ENCODE measurements around the gene IL24. TPM values are rescaled to one million over a fixed set of nuclear protein-coding genes. Genes with fewer than 3 reads are reported as not detected.
A peak's percentile ranks its signal among the peaks of the same experiment; 100 is the strongest.

Gene IL24
- total and polyA plus RNA-seq, 2 donors from 2014 or later = not detected

GRCh38 chr1:206933333-206933945 is 36.2 kb downstream of the IL24 start:
- Histone ChIP-seq H3K4me3 (ENCODE audit: low read length in 3 of 3) (no peak overlapping the region), H3K27me3 (ENCODE audit: control insufficient read depth, insufficient read depth, low read length) (no peaks in the 10 kb centered on the region), H3K9me3 (ENCODE audit: control insufficient read depth in 2 of 3, insufficient read depth in 1 of 3, low read length in 3 of 3) (no peaks in the 10 kb centered on the region), H3K4me1 (ENCODE audit: control insufficient read depth in 2 of 3, insufficient read depth in 2 of 3, low read depth in 1 of 3, low read length in 3 of 3) (no peaks in the 10 kb centered on the region), H3K27ac (ENCODE audit: low read depth in 2 of 2, low read length in 2 of 2) (no peak overlapping the region), H3K9ac (ENCODE audit: low read length in 3 of 3) (no peak overlapping the region), H3K36me3 (ENCODE audit: control insufficient read depth in 2 of 3, insufficient read depth in 3 of 3, low read length in 3 of 3) (peaks cover 0 to 22% (median 5%) of the 10 kb centered on the region in 3 donors)
- TF ChIP-seq CTCF (IDR thresholded peaks at IDR 0.05; ENCODE audit: borderline replicate concordance, extremely low read depth, insufficient read depth) = peak; percentile 38
- no peak for FAIRE-seq
- no peak for DNase-seq
- intact Hi-C loops (cut with DNase I) = no loop called here

- no peaks in the 10 kb centered on the region for H3K27me3 ChIP-seq (ENCODE audit: control insufficient read depth, insufficient read depth, low read length)
- no peak overlapping the region for H3K27ac ChIP-seq (ENCODE audit: low read depth in 2 of 2, low read length in 2 of 2)
- no peak overlapping the region for H3K9ac ChIP-seq (ENCODE audit: low read length in 3 of 3)
- FAIRE-seq = no peak
- H3K4me3 ChIP-seq (ENCODE audit: low read length in 3 of 3) = no peak overlapping the region
- DNase-seq = peak in 4 of 5 donors; percentile 34 to 83 (median 43)
- H3K36me3 ChIP-seq (ENCODE audit: control insufficient read depth in 2 of 3, insufficient read depth in 3 of 3, low read length in 3 of 3) = peaks cover 0 to 21% (median 5%) of the 10 kb centered on the region in 3 donors
- peak; percentile 77 for TF ChIP-seq CTCF (IDR thresholded peaks at IDR 0.05; ENCODE audit: borderline replicate concordance, extremely low read depth, insufficient read depth)
- intact Hi-C loops (cut with DNase I) = no loop called here
- no peaks in the 10 kb centered on the region for H3K9me3 ChIP-seq (ENCODE audit: control insufficient read depth in 2 of 3, insufficient read depth in 1 of 3, low read length in 3 of 3)
- peaks cover 0 to under 1% (median 0%) of the 10 kb centered on the region in 3 donors for H3K4me1 ChIP-seq (ENCODE audit: control insufficient read depth in 2 of 3, insufficient read depth in 2 of 3, low read depth in 1 of 3, low read length in 3 of 3)
Observed at GRCh38 chr1:206935491-206936067, 38.3 kb downstream of the IL24 start.

- Histone ChIP-seq H3K9me3 (ENCODE audit: control insufficient read depth in 2 of 3, insufficient read depth in 1 of 3, low read length in 3 of 3) (no peaks in the 10 kb centered on the region), H3K27me3 (ENCODE audit: control insufficient read depth, insufficient read depth, low read length) (no peaks in the 10 kb centered on the region), H3K27ac (ENCODE audit: low read depth in 2 of 2, low read length in 2 of 2) (no peak overlapping the region), H3K36me3 (ENCODE audit: control insufficient read depth in 2 of 3, insufficient read depth in 3 of 3, low read length in 3 of 3) (peaks cover 0 to 6% (median 0%) of the 10 kb centered on the region in 3 donors), H3K4me3 (ENCODE audit: low read length in 3 of 3) (no peak overlapping the region), H3K9ac (ENCODE audit: low read length in 3 of 3) (no peak overlapping the region), H3K4me1 (ENCODE audit: control insufficient read depth in 2 of 3, insufficient read depth in 2 of 3, low read depth in 1 of 3, low read length in 3 of 3) (peaks cover 0 to 17% (median 10%) of the 10 kb centered on the region in 3 donors)
- intact Hi-C loops (cut with DNase I) = no loop called here
- no peak for DNase-seq
- no peak for TF ChIP-seq CTCF (IDR thresholded peaks at IDR 0.05; ENCODE audit: borderline replicate concordance, extremely low read depth, insufficient read depth)
- FAIRE-seq = no peak
Observed at GRCh38 chr1:206937425-206937824, 40.2 kb downstream of the IL24 start.
